DMS153 treated with DMSO at 0.1 percent for 48 hours (cell line): Measurements from ENCODE around the gene HCFC1.
"Not testable (repeated sequence)": the region's sequence is repeated elsewhere in the genome, so short reads cannot be mapped to it uniquely, and the experiment has no call there.

Experiments
- DNase-seq: peaks from one replicate; lab custom pipeline; 2025; ENCODE audit not compliant: unreplicated experiment; lab: John Stamatoyannopoulos, UW

HCFC1 gene

DNA sequence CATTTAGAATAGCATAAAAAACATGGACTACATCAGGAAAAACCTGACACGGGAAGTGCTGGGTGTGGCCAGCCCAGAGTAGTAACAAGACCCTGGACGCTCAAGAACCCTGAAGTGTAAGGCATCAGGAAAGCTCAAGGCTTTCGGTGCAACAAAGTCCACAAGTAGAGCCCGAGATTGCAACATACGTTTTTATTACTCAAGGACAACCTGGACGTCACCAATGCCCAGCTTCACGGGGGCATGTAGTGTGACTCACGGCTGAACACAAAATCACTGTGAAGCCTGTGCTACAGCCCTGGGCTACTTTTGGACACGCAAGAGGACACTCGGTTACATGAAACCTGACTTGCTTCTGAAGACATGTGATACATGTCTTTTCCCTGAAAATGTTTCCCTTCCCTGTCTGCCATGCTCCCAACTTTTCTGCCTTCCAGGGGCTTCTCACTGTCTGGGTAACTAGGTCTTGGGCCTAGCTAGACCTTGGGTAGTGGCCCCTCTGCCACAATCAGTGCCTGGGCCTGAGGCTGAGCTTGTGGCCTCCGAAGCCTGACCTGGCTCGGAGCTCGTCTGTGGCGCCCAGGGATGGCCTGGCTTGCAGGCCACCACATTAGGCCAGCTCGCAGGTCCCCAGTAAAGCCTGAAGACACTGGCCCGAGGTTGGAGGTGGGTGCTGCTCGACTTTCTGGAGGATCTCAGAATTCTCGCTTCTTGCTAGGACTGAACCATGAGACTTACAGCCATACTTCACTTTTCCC is 38.9 kb upstream of the HCFC1 start:
- DNase-seq: no peak

DNA sequence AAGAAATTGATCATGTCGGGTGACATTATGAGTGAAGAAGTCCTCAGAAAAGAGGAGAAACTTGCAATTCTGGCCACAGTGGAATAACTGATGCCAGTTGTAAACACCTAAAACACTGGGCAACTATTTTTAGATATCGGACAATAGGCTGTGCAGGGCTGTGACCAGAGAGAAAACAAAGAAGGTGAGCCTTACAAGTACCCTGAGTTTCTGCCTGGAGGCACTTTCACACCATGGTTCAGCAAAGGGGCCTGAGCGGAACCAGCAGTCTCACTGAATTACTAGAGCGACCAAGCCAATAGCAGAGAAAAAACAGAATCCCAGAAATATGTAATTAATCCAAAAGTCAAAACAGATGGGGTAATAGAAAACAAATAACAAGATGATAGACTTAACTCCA is 36.9 kb upstream of the HCFC1 start:
- no peak for DNase-seq

DNA sequence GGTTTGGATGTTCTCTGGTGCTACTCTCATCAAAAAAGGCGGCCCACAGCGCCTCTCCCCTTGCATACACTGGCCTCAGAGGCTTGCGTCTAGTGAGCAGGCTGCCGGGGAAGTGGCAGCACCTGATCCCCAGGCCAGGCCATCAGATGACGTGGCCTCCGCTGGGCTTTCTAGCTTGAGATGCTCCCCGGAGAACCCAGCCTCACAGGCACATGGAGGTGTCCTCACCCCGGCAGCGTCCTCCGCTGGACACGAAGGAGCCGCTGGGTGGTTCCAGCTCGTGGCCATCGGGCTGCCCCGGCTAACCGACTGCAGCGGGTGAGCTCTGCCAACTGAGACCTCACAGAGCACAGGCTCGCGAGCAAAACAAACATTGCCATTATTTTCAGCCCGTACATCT is 35.3 kb upstream of the HCFC1 start:
- no peak for DNase-seq

DNA sequence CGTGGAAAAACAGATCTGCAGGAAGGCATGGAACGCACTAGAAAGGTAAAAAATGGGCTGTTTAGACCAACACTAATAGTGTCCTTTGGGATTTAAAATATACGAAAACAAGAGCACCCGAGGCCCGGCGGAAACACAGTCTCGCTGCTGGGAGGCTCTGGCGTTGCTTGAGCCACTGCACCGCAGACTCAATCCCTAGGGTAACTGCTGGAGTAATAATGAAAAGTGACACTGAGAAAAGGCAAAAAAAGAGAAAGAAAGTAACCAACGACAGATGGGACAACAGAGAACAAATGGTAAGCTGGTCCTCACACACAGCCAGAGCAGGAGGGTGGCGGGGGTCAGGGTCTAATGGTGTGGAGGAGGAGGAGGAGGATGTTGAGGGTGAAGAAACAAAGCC is 32.7 kb upstream of the HCFC1 start:
- DNase-seq: no peak

DNA sequence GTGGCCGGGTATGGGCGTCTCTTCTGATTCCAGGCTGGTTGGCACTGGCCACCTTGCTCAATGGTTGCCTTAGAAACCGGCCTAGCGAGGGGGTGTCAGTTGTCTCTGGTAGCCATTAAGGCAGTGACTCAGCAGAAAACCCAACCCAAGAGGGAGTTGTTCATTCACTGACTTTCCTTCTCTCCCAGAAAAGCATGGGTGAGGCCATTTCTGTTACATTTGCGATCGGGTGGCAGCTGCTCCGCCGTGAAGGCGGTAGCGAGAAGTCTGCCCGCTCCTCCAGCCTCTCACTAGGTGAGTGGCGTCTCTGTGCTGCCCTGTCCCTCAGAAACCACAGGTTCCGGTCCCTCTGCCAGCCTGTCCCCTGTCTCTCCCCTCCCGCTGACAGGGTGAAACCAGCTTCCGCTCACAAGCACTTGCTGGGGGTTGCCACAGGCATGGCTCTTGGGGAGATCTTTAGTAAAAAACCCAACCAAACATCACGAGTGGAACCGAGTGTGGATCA is 30.6 kb upstream of the HCFC1 start:
- DNase-seq: no peak

DNA sequence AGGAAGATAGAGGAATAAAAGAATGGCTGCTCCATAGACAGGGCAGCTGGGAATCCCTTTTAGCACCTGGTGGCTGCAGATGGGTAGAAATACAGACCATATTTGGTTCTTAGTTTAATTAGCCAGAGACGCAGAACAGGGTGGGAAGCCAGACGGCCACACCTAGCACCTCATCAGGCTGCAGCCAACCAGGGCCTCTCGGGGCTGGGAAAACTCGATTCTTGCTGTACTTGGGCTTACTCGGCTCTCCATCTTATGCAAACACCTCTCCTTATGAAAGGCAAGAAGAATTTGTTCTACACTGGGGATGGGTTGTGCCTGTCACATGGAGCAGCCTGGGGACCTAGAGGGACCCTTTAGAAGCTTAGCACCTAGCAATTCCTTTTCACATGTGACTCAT is 28.4 kb upstream of the HCFC1 start:
- DNase-seq: no peak

DNA sequence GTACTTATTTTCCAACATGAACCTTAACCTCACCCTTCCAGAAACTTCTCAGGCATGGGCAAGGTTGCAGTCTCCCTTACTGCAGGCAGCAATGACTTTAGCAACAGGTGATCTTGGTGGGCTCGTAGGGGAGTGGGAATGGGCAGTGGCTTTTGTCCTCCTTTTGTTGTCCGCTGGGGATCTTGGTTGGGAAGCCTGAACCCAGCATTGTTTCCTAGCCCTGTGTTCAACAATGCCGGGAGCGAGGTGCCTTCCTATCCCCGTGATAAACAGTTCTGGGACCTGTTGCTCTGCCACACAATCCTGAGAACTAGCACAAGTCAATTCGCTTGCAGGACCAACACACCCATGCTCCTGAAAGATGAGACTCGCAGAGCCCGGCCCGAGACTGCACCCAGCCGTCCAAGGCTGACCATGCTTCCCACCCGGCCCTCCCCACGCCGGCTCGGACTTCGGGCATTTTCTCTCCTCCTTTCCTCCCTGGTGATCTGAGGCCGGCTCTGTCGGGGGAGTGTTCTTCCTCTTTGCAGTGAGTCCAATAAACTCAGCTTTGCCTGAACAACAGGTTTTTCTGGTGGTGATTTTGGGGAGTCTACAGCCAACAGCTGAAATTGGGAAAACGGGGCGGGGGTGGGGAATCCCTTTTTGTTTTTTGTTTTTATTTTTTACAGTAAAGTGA is 27.9 kb upstream of the HCFC1 start:
- DNase-seq: no peak

DNA sequence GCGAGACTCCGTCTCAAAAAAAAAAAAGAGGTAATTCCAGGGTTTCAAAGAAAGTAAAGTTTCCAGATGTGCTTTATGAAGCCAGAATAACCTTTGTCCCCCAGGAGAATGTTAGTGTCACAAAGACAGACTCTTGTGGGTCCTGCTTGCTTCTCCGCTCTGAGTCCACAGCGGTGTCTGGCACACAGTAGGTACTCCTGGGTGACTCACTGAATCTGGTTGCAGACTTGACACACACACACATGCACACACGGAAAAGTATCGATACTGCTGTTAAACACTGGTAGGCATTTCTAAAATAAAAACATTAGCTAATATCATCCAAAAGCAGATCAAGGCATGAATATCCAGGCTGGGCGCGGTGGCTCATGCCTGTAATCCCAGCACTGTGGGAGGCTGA is 23.9 kb upstream of the HCFC1 start:
- DNase-seq: no peak

DNA sequence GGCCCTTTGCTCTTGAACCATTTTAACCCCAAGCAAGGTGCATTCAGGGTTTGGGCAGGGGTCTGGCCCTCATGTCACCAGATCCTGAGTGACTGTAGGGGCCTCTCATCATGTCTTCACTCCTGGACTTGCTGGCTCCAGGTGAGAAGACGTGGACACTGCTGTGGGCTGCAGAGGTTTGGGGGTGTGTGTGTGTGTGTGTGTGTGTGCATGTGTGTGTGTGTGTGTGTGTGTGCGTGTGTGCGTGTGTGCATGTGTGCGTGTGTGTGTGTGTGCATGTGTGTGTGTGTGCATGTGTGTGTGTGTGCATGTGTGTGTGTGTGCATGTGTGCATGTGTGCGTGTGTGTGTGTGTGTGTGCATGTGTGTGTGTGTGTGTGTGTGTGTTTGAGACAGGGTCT is 22.8 kb upstream of the HCFC1 start:
- not testable (repeated sequence) for DNase-seq

DNA sequence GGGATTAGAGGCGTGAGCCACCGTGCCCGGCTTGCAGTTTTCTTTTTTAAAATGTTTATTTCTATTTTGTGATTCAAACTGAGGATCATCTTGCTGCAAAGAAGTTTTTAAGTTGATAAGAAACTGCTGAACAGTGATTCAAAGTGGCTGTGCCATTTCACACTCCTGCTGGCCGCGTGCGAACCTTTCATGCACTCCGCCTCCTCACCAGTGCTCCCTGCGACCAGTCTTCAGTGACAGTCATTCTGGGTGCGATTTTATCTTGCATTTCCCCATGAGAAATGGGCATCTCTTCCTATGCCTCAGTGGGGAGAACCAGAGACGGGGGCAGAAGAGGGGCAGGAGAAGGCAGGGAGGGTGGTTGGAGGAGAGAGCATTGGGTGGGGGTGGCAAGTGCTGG is 22.4 kb upstream of the HCFC1 start:
- DNase-seq: no peak

DNA sequence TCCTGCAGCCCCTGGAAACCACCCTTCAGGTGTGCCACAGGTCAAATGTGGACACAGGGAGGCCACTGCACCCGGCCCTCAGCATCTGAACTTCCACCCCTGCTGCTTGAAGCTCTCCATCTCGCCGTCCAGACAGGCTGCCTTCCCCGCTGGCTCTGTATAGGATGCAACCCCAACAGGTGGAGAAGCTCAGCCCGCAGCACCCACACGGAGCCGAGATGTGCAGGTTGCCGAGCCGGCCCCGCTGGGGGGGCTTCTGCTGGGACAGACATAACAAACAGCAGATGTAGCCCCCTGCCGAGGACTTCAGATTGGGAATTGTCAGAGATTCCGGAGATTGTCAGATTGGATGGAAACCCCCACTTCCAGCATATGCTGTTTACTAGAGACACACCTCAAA is 21.5 kb upstream of the HCFC1 start:
- DNase-seq: no peak

DNA sequence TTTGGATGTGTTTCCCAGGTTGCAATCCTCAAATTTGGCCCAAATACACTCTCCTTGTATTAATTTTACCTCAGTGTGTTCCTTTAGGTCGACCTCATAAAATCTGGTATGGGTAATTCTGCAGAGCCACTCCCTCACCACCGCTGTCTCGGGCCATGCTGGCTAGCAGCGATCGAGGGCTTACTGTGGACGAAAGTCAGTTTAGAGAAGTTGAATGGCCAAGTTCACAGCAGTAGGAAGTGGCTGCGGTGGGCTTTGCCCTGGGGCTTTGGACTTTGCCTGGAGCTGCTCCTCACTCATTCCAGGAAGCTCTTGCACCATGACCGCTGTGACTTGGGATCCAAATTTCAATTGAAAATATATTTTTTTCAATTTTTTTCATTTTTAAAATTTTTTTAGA is 20.6 kb upstream of the HCFC1 start:
- no peak for DNase-seq

DNA sequence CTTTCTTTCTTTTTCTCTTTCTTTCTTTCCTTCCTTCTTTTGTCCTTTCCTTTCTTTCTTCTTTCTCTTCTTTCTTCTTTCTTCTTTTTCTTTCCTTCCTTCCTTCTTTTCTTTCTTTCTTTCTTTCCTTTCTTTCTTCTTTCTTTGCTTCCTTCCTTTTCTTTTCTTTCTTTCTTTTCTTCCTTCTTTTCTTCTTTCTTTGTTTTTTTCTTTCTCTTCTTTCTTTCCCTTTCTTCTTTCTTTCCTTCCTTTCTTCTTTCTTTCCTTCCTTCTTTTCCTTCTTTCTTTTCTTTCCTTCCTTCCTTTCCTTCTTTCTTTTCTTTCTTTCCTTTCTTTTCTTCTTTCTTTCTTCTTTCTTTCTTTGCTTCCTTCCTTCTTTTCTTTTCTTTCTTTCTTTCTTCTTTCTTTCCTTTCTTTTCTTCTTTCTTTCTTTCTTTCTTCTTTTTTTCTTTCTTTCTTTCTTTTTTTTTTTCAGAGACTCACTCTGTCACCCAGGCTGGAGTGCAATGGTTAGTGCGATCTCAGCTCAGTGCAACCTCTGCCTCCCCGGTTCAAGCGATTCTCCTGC is 19.5 kb upstream of the HCFC1 start:
- no peak for DNase-seq

DNA sequence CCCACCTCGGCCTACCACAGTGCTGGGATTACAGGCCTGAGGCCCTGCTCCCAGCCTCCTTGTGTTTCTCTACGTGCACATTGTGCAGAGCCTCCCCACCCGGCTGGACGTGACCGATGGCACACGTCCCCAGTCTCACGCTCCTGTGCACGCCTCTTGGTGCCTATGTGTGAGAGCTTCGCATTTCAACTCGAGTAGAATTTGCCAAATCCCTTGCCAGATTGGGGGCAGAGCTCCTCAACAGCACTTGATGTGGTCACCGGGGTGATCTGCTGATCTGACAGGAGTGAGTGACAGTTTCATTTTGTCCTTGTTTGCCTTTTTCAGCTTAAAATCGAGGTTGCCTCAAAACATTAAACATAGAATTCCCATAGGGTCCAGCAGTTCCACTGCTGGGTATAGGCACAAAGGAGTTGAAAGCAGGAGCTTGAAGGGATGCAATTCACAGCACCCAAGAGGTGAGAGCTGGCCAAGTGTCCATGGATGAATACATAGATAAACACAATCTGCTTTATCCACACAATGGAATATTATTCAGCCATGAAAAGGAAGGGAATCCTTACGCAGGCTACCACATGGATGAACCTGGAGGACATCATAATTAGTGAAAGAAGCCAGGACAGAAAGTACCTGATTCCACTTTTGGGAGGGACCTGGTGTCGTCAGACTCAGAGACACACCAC is 18.5 kb upstream of the HCFC1 start:
- DNase-seq: no peak

DNA sequence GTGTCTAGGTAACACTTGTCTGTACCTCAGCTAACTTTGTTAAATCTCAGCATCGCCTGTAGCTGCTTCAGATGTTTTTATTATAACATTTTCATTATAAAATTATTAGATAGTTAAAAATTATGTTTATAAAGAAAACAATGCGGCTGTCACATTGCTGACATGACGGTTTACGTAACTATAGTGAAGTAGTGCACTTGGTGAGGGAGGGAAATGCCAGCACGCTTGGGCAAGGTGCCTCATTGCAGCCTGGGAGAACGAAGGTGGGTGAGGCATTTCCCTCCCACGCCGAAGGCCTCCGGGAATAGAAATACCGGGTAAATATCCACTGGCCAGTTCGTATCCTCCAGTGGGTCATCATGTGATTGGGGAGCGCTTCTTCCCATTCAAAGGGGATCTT is 16.9 kb upstream of the HCFC1 start:
- no peak for DNase-seq

DNA sequence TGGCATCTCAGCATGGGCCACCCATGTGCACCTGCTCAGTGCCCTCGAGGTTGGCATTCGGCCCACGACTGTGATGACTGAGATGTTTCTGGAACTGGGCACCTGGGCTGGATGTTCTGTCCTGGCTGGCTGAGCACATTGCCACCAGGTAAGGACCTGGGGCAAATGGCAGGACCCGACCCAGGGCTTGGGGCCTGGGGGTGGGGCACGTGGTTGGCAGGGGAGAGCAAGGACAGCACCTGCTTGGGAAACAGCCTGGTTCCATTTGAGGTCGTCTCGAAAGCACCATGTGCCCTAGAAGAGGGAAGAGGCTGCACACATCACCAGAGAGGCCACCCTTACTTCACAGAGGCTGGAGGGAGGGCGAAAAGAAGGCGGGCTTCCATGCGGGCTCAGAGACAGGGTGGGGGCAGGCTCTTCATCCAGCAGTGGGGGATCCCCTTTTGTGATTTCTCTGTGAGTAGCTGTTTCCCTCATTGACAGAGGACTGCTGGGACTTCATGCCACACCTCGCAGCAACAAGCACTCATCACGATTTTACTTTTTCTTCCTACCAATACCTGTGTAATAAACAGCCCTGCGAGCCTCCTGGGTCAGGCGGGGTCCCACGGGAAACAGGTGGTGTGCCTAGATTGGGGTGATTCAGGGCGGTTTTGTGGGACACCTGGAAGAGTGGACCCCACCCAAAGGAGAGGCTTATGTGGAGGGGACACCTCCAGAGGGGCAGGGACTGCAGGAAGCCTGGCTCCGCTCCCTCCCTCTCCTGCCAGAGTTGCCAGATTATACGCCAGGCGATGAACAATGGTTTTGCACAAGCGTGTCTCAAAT is 12.9 kb upstream of the HCFC1 start:
- DNase-seq: no peak

DNA sequence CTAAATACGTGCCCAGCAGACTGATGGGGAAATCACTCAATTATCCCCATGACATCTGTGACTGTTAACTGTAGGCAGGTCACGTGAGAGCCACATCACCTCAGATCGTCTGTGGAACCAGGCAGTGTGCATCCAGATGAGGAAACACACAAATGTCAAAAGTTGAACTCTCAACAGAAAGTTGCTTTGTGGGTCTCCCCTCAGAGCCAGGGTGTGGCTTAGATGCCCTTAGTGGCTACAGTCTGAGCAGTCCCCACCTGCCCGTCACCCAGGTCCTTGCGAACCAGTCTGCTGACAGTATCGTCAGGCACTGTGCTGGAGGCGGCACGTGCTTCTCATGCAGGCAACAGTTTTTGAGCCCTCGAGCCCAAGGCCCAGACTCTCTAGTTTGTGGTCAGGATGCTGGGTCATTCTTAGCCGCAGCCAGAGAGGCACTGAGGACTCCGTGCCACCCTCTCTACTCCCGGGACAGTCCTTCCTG is 11.7 kb upstream of the HCFC1 start:
- no peak for DNase-seq

DNA sequence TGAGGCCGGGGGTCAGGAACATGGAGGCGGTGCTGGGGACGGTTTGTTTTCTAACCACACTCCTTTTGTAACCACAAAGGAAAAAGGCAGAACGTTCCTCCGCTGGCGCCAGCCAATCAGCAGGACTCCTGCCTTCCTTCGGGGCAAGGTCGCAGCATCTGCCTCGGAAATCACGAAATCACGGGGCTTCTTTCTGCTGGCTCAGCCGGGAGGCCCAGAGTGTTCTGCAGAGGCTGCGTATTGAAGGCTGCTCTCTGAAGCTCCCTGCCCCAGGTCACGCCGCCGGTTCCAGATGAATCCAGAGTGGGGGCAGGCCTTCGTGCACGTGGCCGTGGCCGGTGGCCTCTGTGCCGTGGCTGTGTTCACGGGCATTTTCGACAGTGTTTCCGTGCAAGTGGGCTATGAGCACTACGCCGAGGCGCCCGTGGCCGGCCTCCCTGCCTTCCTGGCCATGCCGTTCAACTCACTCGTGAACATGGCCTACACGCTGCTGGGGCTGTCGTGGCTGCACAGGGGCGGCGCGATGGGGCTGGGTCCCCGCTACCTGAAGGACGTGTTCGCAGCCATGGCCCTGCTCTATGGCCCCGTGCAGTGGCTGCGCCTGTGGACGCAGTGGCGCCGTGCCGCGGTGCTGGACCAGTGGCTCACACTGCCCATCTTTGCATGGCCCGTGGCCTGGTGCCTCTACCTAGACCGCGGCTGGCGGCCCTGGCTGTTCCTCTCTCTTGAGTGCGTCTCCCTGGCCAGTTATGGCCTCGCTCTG is 10.3 kb upstream of the HCFC1 start:
- DNase-seq: no peak

DNA sequence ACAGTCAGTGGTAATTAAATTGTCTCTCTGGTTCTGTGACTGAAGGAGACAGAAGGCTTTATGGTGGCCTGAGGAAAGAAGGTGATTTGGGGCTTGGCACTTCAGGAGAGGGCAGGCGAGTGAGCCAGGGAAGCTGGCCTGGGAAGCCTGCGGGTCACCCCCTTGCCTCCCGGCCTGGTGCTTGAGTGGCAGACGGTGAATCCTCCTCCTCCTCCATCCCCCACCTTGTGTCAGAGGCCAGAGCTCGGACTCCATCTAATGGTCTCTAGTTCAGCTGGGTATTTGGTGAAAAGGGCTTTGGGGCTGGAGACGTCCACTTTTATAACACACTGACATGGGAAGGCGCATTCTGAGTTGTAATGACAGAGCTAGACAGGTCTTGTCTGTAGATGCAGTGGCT is 9.6 kb upstream of the HCFC1 start:
- DNase-seq: no peak

DNA sequence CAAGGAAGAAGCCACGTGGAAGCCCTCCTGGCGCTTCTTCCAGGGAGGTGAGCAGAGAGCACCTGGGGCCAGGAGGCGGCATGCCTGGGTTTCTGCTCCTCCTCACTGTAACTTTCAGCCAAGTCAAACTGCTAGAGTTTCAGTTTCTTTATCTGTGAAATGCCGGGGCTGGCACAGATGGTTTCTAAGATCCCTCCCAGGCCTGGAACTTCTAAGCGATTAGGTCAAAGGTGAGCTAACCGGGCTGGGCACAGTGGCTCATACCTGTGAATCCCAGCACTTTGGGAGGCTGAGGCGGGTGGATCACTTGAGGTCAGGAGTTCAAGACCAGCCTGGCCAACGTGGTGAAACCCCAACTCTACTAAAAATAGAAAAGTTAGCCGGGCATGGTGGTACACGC is 8.8 kb upstream of the HCFC1 start:
- not testable (repeated sequence) for DNase-seq
